ENCODE results near the gene WHAMM.

WHAMM gene

GRCh38 chr15:82835391-82835917 lies 26.0 kb downstream of the WHAMM start:
- Histone ChIP-seq H3K4me1 (ENCODE audit: control insufficient read depth in 1 of 2, insufficient read depth in 2 of 2, low read length in 2 of 2) (no peaks in the 10 kb centered on the region), H3K9me3 (ENCODE audit: control insufficient read depth in 1 of 2, low read length in 2 of 2) (no peaks in the 10 kb centered on the region), H3K9ac (ENCODE audit: low read depth in 1 of 2, low read length in 2 of 2) (no peak overlapping the region), H3K4me3 (ENCODE audit: low read depth in 1 of 2, low read length in 2 of 2) (no peak overlapping the region), H3K27ac (ENCODE audit: low read depth, low read length) (no peak overlapping the region), H3K36me3 (ENCODE audit: control insufficient read depth in 1 of 2, insufficient read depth in 2 of 2, low read length in 2 of 2) (peaks cover 35 to 67% of the 10 kb centered on the region in 2 donors), H3K27me3 (ENCODE audit: control insufficient read depth in 1 of 2, insufficient read depth in 2 of 2, low read length in 2 of 2) (no peaks in the 10 kb centered on the region)

GRCh38 chr15:82838096-82838735 lies 28.8 kb downstream of the WHAMM start:
- Histone ChIP-seq H3K9me3 (ENCODE audit: control insufficient read depth in 1 of 2, low read length in 2 of 2) (no peaks in the 10 kb centered on the region), H3K27me3 (ENCODE audit: control insufficient read depth in 1 of 2, insufficient read depth in 2 of 2, low read length in 2 of 2) (no peaks in the 10 kb centered on the region), H3K4me1 (ENCODE audit: control insufficient read depth in 1 of 2, insufficient read depth in 2 of 2, low read length in 2 of 2) (no peaks in the 10 kb centered on the region), H3K4me3 (ENCODE audit: low read depth in 1 of 2, low read length in 2 of 2) (no peak overlapping the region), H3K36me3 (ENCODE audit: control insufficient read depth in 1 of 2, insufficient read depth in 2 of 2, low read length in 2 of 2) (peaks cover 13 to 40% of the 10 kb centered on the region in 2 donors), H3K27ac (ENCODE audit: low read depth, low read length) (no peak overlapping the region), H3K9ac (ENCODE audit: low read depth in 1 of 2, low read length in 2 of 2) (no peak overlapping the region)

GRCh38 chr15:82839136-82839535 lies 29.7 kb downstream of the WHAMM start:
- Histone ChIP-seq H3K27ac (ENCODE audit: low read depth, low read length) (no peak overlapping the region), H3K9ac (ENCODE audit: low read depth in 1 of 2, low read length in 2 of 2) (no peak overlapping the region), H3K4me3 (ENCODE audit: low read depth in 1 of 2, low read length in 2 of 2) (no peak overlapping the region), H3K9me3 (ENCODE audit: control insufficient read depth in 1 of 2, low read length in 2 of 2) (no peaks in the 10 kb centered on the region), H3K36me3 (ENCODE audit: control insufficient read depth in 1 of 2, insufficient read depth in 2 of 2, low read length in 2 of 2) (peaks cover 9 to 33% of the 10 kb centered on the region in 2 donors), H3K4me1 (ENCODE audit: control insufficient read depth in 1 of 2, insufficient read depth in 2 of 2, low read length in 2 of 2) (no peaks in the 10 kb centered on the region), H3K27me3 (ENCODE audit: control insufficient read depth in 1 of 2, insufficient read depth in 2 of 2, low read length in 2 of 2) (no peaks in the 10 kb centered on the region)

- no peaks in the 10 kb centered on the region for H3K9me3 ChIP-seq (ENCODE audit: control insufficient read depth in 1 of 2, low read length in 2 of 2)
- H3K27me3 ChIP-seq (ENCODE audit: control insufficient read depth in 1 of 2, insufficient read depth in 2 of 2, low read length in 2 of 2): no peaks in the 10 kb centered on the region
- no peak overlapping the region for H3K27ac ChIP-seq (ENCODE audit: low read depth, low read length)
- no peak overlapping the region for H3K9ac ChIP-seq (ENCODE audit: low read depth in 1 of 2, low read length in 2 of 2)
- no peak overlapping the region for H3K4me3 ChIP-seq (ENCODE audit: low read depth in 1 of 2, low read length in 2 of 2)
- peaks cover 5 to 24% of the 10 kb centered on the region in 2 donors for H3K36me3 ChIP-seq (ENCODE audit: control insufficient read depth in 1 of 2, insufficient read depth in 2 of 2, low read length in 2 of 2)
- no peaks in the 10 kb centered on the region for H3K4me1 ChIP-seq (ENCODE audit: control insufficient read depth in 1 of 2, insufficient read depth in 2 of 2, low read length in 2 of 2)
Observed at GRCh38 chr15:82840166-82840565, 30.7 kb downstream of the WHAMM start.

GRCh38 chr15:82843566-82843965 lies 34.1 kb downstream of the WHAMM start:
- no peaks in the 10 kb centered on the region for H3K27me3 ChIP-seq (ENCODE audit: control insufficient read depth in 1 of 2, insufficient read depth in 2 of 2, low read length in 2 of 2)
- no peaks in the 10 kb centered on the region for H3K4me1 ChIP-seq (ENCODE audit: control insufficient read depth in 1 of 2, insufficient read depth in 2 of 2, low read length in 2 of 2)
- H3K36me3 ChIP-seq (ENCODE audit: control insufficient read depth in 1 of 2, insufficient read depth in 2 of 2, low read length in 2 of 2): no peaks in the 10 kb centered on the region
- no peak overlapping the region for H3K9ac ChIP-seq (ENCODE audit: low read depth in 1 of 2, low read length in 2 of 2)
- H3K27ac ChIP-seq (ENCODE audit: low read depth, low read length): no peak overlapping the region
- no peak overlapping the region for H3K4me3 ChIP-seq (ENCODE audit: low read depth in 1 of 2, low read length in 2 of 2)
- no peaks in the 10 kb centered on the region for H3K9me3 ChIP-seq (ENCODE audit: control insufficient read depth in 1 of 2, low read length in 2 of 2)

- H3K36me3 ChIP-seq (ENCODE audit: control insufficient read depth in 1 of 2, insufficient read depth in 2 of 2, low read length in 2 of 2): no peaks in the 10 kb centered on the region
- H3K9me3 ChIP-seq (ENCODE audit: control insufficient read depth in 1 of 2, low read length in 2 of 2): no peaks in the 10 kb centered on the region
- no peaks in the 10 kb centered on the region for H3K27me3 ChIP-seq (ENCODE audit: control insufficient read depth in 1 of 2, insufficient read depth in 2 of 2, low read length in 2 of 2)
- peaks cover 8 to 9% of the 10 kb centered on the region in 2 donors for H3K4me1 ChIP-seq (ENCODE audit: control insufficient read depth in 1 of 2, insufficient read depth in 2 of 2, low read length in 2 of 2)
- H3K27ac ChIP-seq (ENCODE audit: low read depth, low read length): no peak overlapping the region
- no peak overlapping the region for H3K4me3 ChIP-seq (ENCODE audit: low read depth in 1 of 2, low read length in 2 of 2)
- no peak overlapping the region for H3K9ac ChIP-seq (ENCODE audit: low read depth in 1 of 2, low read length in 2 of 2)
Observed at GRCh38 chr15:82845686-82846085, 36.3 kb downstream of the WHAMM start.

- H3K36me3 ChIP-seq (ENCODE audit: control insufficient read depth in 1 of 2, insufficient read depth in 2 of 2, low read length in 2 of 2): no peaks in the 10 kb centered on the region
- no peaks in the 10 kb centered on the region for H3K9me3 ChIP-seq (ENCODE audit: control insufficient read depth in 1 of 2, low read length in 2 of 2)
- no peak overlapping the region for H3K4me3 ChIP-seq (ENCODE audit: low read depth in 1 of 2, low read length in 2 of 2)
- peaks cover 8 to 9% of the 10 kb centered on the region in 2 donors for H3K4me1 ChIP-seq (ENCODE audit: control insufficient read depth in 1 of 2, insufficient read depth in 2 of 2, low read length in 2 of 2)
- H3K27me3 ChIP-seq (ENCODE audit: control insufficient read depth in 1 of 2, insufficient read depth in 2 of 2, low read length in 2 of 2): no peaks in the 10 kb centered on the region
- H3K9ac ChIP-seq (ENCODE audit: low read depth in 1 of 2, low read length in 2 of 2): no peak overlapping the region
- no peak overlapping the region for H3K27ac ChIP-seq (ENCODE audit: low read depth, low read length)
Observed at GRCh38 chr15:82846621-82847020, 37.2 kb downstream of the WHAMM start.

GRCh38 chr15:82847703-82848102 lies 38.3 kb downstream of the WHAMM start:
- no peak overlapping the region for H3K4me3 ChIP-seq (ENCODE audit: low read depth in 1 of 2, low read length in 2 of 2)
- H3K9me3 ChIP-seq (ENCODE audit: control insufficient read depth in 1 of 2, low read length in 2 of 2): no peaks in the 10 kb centered on the region
- H3K4me1 ChIP-seq (ENCODE audit: control insufficient read depth in 1 of 2, insufficient read depth in 2 of 2, low read length in 2 of 2): peaks cover 8 to 9% of the 10 kb centered on the region in 2 donors
- no peaks in the 10 kb centered on the region for H3K36me3 ChIP-seq (ENCODE audit: control insufficient read depth in 1 of 2, insufficient read depth in 2 of 2, low read length in 2 of 2)
- no peaks in the 10 kb centered on the region for H3K27me3 ChIP-seq (ENCODE audit: control insufficient read depth in 1 of 2, insufficient read depth in 2 of 2, low read length in 2 of 2)
- no peak overlapping the region for H3K27ac ChIP-seq (ENCODE audit: low read depth, low read length)
- no peak overlapping the region for H3K9ac ChIP-seq (ENCODE audit: low read depth in 1 of 2, low read length in 2 of 2)

- Histone ChIP-seq H3K9ac (ENCODE audit: low read depth in 1 of 2, low read length in 2 of 2) (no peak overlapping the region), H3K27me3 (ENCODE audit: control insufficient read depth in 1 of 2, insufficient read depth in 2 of 2, low read length in 2 of 2) (no peaks in the 10 kb centered on the region), H3K4me1 (ENCODE audit: control insufficient read depth in 1 of 2, insufficient read depth in 2 of 2, low read length in 2 of 2) (peaks cover 8 to 9% of the 10 kb centered on the region in 2 donors), H3K27ac (ENCODE audit: low read depth, low read length) (no peak overlapping the region), H3K36me3 (ENCODE audit: control insufficient read depth in 1 of 2, insufficient read depth in 2 of 2, low read length in 2 of 2) (no peaks in the 10 kb centered on the region), H3K4me3 (ENCODE audit: low read depth in 1 of 2, low read length in 2 of 2) (no peak overlapping the region), H3K9me3 (ENCODE audit: control insufficient read depth in 1 of 2, low read length in 2 of 2) (no peaks in the 10 kb centered on the region)
Observed at GRCh38 chr15:82848241-82848993, 39.0 kb downstream of the WHAMM start.
